Measurements from ENCODE around the gene UBIAD1.

DNA sequence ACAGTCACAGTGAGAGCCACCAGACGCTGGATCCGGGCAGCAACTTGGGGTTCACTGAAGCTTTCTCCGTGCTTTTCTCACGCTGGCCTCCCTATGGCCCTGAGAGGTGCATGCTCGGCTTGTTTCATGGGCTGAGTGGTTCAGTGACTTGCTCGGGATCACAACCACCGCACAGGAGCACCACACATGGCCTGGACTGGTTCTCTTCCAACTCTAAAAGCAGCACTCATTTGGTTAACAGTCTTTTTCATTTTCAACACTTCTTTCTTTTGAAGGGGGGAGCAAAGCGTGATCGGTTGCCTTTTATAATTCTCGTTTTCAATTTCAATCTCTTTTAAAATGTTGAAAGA, 26.2 kb downstream of the UBIAD1 start:
- TF ChIP-seq, protein P1, sequence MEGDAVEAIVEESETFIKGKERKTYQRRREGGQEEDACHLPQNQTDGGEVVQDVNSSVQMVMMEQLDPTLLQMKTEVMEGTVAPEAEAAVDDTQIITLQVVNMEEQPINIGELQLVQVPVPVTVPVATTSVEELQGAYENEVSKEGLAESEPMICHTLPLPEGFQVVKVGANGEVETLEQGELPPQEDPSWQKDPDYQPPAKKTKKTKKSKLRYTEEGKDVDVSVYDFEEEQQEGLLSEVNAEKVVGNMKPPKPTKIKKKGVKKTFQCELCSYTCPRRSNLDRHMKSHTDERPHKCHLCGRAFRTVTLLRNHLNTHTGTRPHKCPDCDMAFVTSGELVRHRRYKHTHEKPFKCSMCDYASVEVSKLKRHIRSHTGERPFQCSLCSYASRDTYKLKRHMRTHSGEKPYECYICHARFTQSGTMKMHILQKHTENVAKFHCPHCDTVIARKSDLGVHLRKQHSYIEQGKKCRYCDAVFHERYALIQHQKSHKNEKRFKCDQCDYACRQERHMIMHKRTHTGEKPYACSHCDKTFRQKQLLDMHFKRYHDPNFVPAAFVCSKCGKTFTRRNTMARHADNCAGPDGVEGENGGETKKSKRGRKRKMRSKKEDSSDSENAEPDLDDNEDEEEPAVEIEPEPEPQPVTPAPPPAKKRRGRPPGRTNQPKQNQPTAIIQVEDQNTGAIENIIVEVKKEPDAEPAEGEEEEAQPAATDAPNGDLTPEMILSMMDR (conservative IDR thresholded peaks at IDR 0.05; ENCODE audit: low read length) = no peak
- TF ChIP-seq EZH2phosphoT487 (IDR thresholded peaks at IDR 0.05; ENCODE audit: borderline replicate concordance, low read depth, low read length) = no peak

Measured in OCI-LY7 (cell line).